Lower lobe of right lung (tissue), 2 donors: Measurements from ENCODE around the gene RNF182. TPM values are rescaled to one million over a fixed set of nuclear protein-coding genes. Genes with fewer than 3 reads are reported as not detected.

Experiments used
- ATAC-seq, 2 donors: fragments of 200-7000 bp; cut with Tn5 transposase; one replicate each; pipeline ENCODE4 v1.9.1; 2020 to 2022; ENCODE audit warnings: mild to moderate bottlenecking in 2 of 2, moderate library complexity in 2 of 2
- DNase-seq: peaks from one replicate; pipeline ENCODE4 v3.0.0-alpha.2; 2020
- H3K27ac ChIP-seq: fragments of 200-600 bp; one replicate; pipeline ENCODE4 v1.8.0; 2022
- H3K27me3 ChIP-seq: fragments of 200-600 bp; one replicate; pipeline ENCODE4 v1.8.0; 2022; ENCODE audit warnings: low read depth
- H3K36me3 ChIP-seq: fragments of 200-600 bp; one replicate; pipeline ENCODE4 v1.8.0; 2022; ENCODE audit warnings: mild to moderate bottlenecking
- H3K4me1 ChIP-seq: fragments of 200-600 bp; one replicate; pipeline ENCODE4 v1.8.0; 2022
- H3K4me3 ChIP-seq: fragments of 200-600 bp; one replicate; pipeline ENCODE4 v1.8.0; 2022; ENCODE audit warnings: mild to moderate bottlenecking
- H3K9me3 ChIP-seq: fragments of 200-600 bp; one replicate; pipeline ENCODE4 v1.8.0; 2022
- CTCF ChIP-seq: fragments of 200-600 bp; IDR thresholded peaks from one replicate; pipeline ENCODE4 v1.8.0; 2022; ENCODE audit warnings: antibody characterized with exemption, mild to moderate bottlenecking
- intact Hi-C: fragments of 100-400 bp; cut with DNase I; formaldehyde crosslinking; loops from one replicate; pipeline ENCODE4 v1.11.0; 2022
- total RNA-seq: library from RNA; stranded (reverse); fragmentation: NEBNext Ultra II Directional; extraction: Animal tissue kit (Norgen Biotek cat#: 25700); gene quantifications from one replicate; pipeline ENCODE4 v1.2.1, GENCODE V29; 2021
- donor health status: DM: no; HTN: yes; CAD: no; lungs with severe emphysema.

Gene RNF182
- total RNA-seq, 1 donor from 2014 or later = 5.3 TPM

DNA sequence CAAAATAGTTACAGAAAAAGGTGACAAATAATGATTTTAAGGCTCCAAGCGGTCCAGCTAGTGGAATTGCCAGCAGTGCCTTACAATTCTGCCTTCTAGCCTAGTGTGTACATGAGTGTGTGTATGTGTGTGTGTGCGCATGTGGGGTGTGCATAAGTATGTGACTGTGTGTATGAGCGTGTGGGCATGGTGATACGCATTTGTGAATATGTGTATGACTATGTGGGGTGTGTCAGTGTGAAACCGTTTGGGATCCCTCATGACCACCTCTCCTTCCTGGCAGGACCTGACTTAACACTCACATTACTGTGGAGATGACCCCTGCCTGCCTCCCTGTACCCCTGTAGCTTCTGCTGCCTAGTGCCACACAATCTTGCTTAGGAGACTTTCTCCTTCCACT, 40.4 kb upstream of the RNF182 start:
- Histone ChIP-seq H3K27me3 (no peaks in the 10 kb centered on the region), H3K36me3 (no peaks in the 10 kb centered on the region), H3K27ac (no peak overlapping the region), H3K4me1 (no peaks in the 10 kb centered on the region), H3K9me3 (no peaks in the 10 kb centered on the region), H3K4me3 (no peak overlapping the region)
- intact Hi-C loops = no loop called here
- DNase-seq (no peak), ATAC-seq (no peak)
- TF ChIP-seq CTCF = no peak

DNA sequence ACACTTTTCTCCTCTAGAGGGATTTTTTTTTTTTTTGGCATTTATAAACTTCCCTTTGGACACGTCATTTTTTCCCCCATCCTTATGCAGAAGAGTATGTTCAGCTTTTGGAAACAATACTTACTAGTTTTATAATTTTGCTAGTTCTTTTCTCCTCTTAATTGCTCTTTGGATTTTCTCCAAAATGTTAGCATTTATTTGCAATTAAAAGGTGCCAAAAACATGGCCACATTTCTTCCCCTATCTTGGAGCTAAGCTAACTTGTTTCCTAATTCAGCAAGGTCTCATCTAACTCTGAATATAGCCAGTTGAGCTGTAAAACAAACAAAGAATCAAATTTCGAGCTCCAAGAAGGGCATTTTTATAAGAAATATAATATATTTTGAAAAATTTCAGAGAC, 39.2 kb upstream of the RNF182 start:
- no peak overlapping the region for H3K4me3 ChIP-seq
- no peaks in the 10 kb centered on the region for H3K36me3 ChIP-seq
- no peaks in the 10 kb centered on the region for H3K4me1 ChIP-seq
- no peaks in the 10 kb centered on the region for H3K9me3 ChIP-seq
- no peak for TF ChIP-seq CTCF
- H3K27me3 ChIP-seq = no peaks in the 10 kb centered on the region
- no peak overlapping the region for H3K27ac ChIP-seq
- intact Hi-C loops = no loop called here
- ATAC-seq (no peak), DNase-seq (no peak)

DNA sequence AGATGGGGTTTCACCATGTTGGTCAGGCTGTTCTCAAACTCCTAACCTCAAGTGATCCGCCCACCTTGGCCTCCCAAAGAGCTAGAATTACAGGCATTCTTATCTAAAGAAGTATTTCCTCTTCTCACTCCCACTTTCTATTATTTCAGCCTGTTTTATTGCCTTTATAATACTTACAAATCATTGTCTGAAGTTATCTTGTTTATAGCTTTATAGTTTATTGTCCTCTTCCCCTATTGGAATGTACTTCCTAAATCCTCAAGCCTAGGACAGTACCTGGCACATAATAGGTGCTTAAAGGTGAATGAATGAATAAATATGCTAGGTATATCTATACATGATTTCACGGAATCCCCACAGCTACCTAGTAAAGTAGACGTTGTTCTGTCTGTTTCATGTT, 37.8 kb upstream of the RNF182 start:
- Histone ChIP-seq H3K36me3 (no peaks in the 10 kb centered on the region), H3K4me3 (no peak overlapping the region), H3K27ac (no peak overlapping the region), H3K27me3 (no peaks in the 10 kb centered on the region), H3K9me3 (no peaks in the 10 kb centered on the region), H3K4me1 (no peaks in the 10 kb centered on the region)
- DNase-seq (no peak), ATAC-seq (no peak)
- TF ChIP-seq CTCF = no peak
- intact Hi-C loops = no loop called here

DNA sequence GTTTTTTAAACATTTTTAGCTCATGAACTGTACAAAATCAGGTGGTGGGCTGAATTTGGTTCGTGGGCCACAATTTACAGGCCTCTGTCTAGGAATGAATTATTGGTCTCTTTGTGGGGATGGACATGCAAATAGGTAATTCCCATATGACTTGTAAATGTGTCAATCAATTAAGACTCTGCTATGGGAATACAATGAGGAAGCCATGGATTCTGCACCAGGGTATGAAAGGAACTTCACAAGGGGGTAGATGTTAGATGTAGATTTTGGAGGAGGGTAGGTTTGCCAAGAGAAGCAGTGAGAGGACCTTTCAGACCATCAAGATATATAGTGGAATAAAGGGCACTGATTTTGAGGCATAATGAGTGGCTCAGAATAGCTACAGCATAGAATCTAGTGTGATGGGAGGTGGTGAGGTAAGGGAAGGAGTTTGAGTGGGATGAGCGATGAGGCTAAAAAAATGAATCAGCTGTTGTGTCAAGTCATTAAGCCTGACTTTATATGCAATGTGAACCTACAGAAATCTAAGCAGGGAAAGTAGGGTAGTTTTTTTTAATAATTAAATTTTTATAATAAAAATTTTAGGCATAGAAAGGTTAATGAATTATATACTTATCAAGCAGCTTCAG, 32.6 kb upstream of the RNF182 start:
- H3K4me1 ChIP-seq = no peaks in the 10 kb centered on the region
- ATAC-seq (no peak), DNase-seq (no peak)
- TF ChIP-seq CTCF = no peak
- intact Hi-C loops = no loop called here
- no peaks in the 10 kb centered on the region for H3K36me3 ChIP-seq
- H3K9me3 ChIP-seq = no peaks in the 10 kb centered on the region
- H3K27ac ChIP-seq = no peak overlapping the region
- no peak overlapping the region for H3K4me3 ChIP-seq
- H3K27me3 ChIP-seq = no peaks in the 10 kb centered on the region

DNA sequence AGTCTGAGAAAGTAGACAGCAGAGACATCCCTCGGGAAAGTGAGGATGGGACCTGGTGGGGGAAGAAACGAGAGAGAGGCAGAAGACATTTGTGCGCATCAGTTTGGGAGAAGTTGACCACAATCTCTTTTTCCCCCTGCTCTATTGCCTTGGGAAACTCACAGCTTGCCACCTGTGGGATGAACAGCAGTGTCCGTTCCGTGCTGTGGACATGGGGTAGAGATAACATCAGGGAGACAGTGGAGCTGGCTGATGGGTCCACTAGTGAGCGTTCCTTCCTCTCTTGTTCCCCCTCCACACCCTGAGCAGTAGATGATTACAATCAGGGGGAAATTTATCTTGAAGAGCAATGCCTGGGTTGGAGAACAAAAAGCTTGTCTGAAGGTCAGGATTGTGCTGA, 21.8 kb upstream of the RNF182 start:
- intact Hi-C loops = no loop called here
- Histone ChIP-seq H3K4me1 (no peaks in the 10 kb centered on the region), H3K27me3 (no peaks in the 10 kb centered on the region), H3K4me3 (no peak overlapping the region), H3K9me3 (no peaks in the 10 kb centered on the region), H3K36me3 (no peaks in the 10 kb centered on the region), H3K27ac (no peak overlapping the region)
- no peak for ATAC-seq
- DNase-seq = no peak
- no peak for TF ChIP-seq CTCF

DNA sequence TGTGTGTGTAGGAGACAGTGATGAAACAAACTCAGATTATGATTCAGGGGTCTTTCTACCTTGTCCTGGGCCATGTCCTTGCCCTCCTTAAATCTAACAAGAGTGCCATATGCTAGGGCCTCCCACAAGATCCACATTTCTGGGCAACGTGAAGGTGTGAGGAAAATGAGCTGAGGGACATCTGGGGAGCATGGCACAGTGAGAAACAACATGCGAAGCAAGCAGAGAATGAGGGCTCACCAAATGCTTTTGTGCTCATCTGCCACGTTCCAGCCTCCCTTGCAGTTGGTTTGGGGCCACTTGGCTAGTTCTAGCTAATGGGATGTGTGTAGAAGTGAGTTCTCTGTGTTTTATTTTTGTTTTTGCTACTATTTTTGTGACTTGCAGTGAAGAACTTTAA, 21.4 kb upstream of the RNF182 start:
- intact Hi-C loops = no loop called here
- no peaks in the 10 kb centered on the region for H3K36me3 ChIP-seq
- no peaks in the 10 kb centered on the region for H3K4me1 ChIP-seq
- H3K4me3 ChIP-seq = no peak overlapping the region
- no peak overlapping the region for H3K27ac ChIP-seq
- H3K27me3 ChIP-seq = no peaks in the 10 kb centered on the region
- ATAC-seq = no peak
- DNase-seq = no peak
- TF ChIP-seq CTCF = no peak
- no peaks in the 10 kb centered on the region for H3K9me3 ChIP-seq
